Endothelial cell of umbilical vein (primary cell): ENCODE results near the gene NEK4. TPM values are rescaled to one million over a fixed set of nuclear protein-coding genes. Genes with fewer than 3 reads are reported as not detected.
A peak's percentile ranks its signal among the peaks of the same experiment; 100 is the strongest.

Experiments
- BruUV-seq: library from RNA; stranded (reverse); fragments of 400-500 nt; replicated peaks from 2 replicates; lab custom pipeline; 2021; lab: Mats Ljungman, UMichigan
- CTCF ChIA-PET: fragments of 300-600, 350-600 bp; sonication (Branson Sonifier 250); formaldehyde crosslinking; loops from one replicate; lab custom pipeline; 2021; ENCODE audit warnings: antibody characterized with exemption, inconsistent platforms; lab: Charles Lee
- POLR2A ChIA-PET: fragments of 300-600, 350-600 bp; sonication (Branson Sonifier 250); formaldehyde crosslinking; loops from one replicate; lab custom pipeline; 2021; ENCODE audit warnings: antibody characterized with exemption, inconsistent platforms; lab: Charles Lee
- DNase-seq: peaks from one replicate; pipeline ENCODE4 v3.0.0-alpha.2; 2011; ENCODE audit warnings: low read depth, low spot score
- FAIRE-seq: peaks from 2 replicates; lab custom pipeline; 2011; peaks lifted over from hg19 to GRCh38; lab: Jason Lieb, UNC
- H2AFZ ChIP-seq: 2 replicates; pipeline ENCODE4 v1.6.0; 2012; ENCODE audit warnings: low read depth, low read length, control low read depth, inconsistent platforms
- H3K27ac ChIP-seq: 2 replicates; pipeline ENCODE4 v1.5.1; 2011; ENCODE audit warnings: low read depth, mild to moderate bottlenecking, control low read depth, low read length, moderate library complexity; ENCODE audit not compliant: insufficient read depth
- H3K27me3 ChIP-seq, 2 experiments: 2 replicates each; pipeline versions ENCODE4 v1.6.0 to v1.6.1; 2011; ENCODE audit warnings: low read length in 2 of 2, mixed read lengths in 1 of 2; ENCODE audit not compliant: control insufficient read depth in 2 of 2, insufficient read depth in 2 of 2
- H3K36me3 ChIP-seq, 2 experiments: 2 replicates in 1 of 2; 3 replicates in 1 of 2; pipeline ENCODE4 v1.5.1; 2011; ENCODE audit warnings: low read length in 2 of 2, mild to moderate bottlenecking in 1 of 2, moderate library complexity in 1 of 2; ENCODE audit not compliant: control insufficient read depth in 2 of 2, insufficient read depth in 2 of 2; ENCODE audit errors: extremely low read depth in 1 of 2
- H3K4me1 ChIP-seq: 3 replicates; pipeline ENCODE4 v1.5.1; 2011; ENCODE audit warnings: mild to moderate bottlenecking, low read length; ENCODE audit not compliant: control insufficient read depth, insufficient read depth; ENCODE audit errors: extremely low read depth
- H3K4me2 ChIP-seq: 2 replicates; pipeline ENCODE4 v1.6.1; 2011; ENCODE audit warnings: low read length, control low read depth, mixed read lengths; ENCODE audit not compliant: insufficient read depth
- H3K4me3 ChIP-seq, 3 experiments: fragments of 200-600 bp in 1 of 3; sonication (generic), shearing (Covaris generic) in 1 of 3; replicated peaks in 1 of 3; 2 replicates each; pipeline ENCODE4 v1.5.1; 2011 to 2016; ENCODE audit warnings: control low read depth in 3 of 3, low read length in 3 of 3, mild to moderate bottlenecking in 2 of 3, inconsistent platforms in 1 of 3, low read depth in 1 of 3, moderate library complexity in 1 of 3; ENCODE audit not compliant: insufficient read depth in 1 of 3
- H3K79me2 ChIP-seq: 2 replicates; pipeline ENCODE4 v1.6.0; 2012; ENCODE audit warnings: low read length, inconsistent platforms; ENCODE audit not compliant: control insufficient read depth, insufficient read depth
- H3K9ac ChIP-seq: replicated peaks from 2 replicates; pipeline ENCODE3; 2011; ENCODE audit warnings: low read length, control low read depth; ENCODE audit not compliant: insufficient read depth; ENCODE audit errors: extremely low read depth
- H3K9me1 ChIP-seq: replicated peaks from 3 replicates; pipeline ENCODE4 v1.6.0; 2011; ENCODE audit warnings: mild to moderate bottlenecking, low read length; ENCODE audit not compliant: control insufficient read depth, insufficient read depth; ENCODE audit errors: extremely low read depth
- H3K9me3 ChIP-seq: replicated peaks from 2 replicates; pipeline ENCODE4 v1.5.1; 2012; ENCODE audit warnings: low read length, inconsistent platforms; ENCODE audit not compliant: control insufficient read depth, insufficient read depth
- H4K20me1 ChIP-seq: replicated peaks from 2 replicates; pipeline ENCODE3; 2011; ENCODE audit warnings: mild to moderate bottlenecking, low read length; ENCODE audit not compliant: control insufficient read depth, insufficient read depth; ENCODE audit errors: extremely low read depth
- EZH2 ChIP-seq: IDR thresholded peaks from 2 replicates; pipeline ENCODE4 v1.6.1; 2012; ENCODE audit warnings: borderline replicate concordance, low read depth, mild to moderate bottlenecking, moderate library complexity, low read length, inconsistent platforms; ENCODE audit not compliant: severe bottlenecking
- GATA2 ChIP-seq: IDR thresholded peaks from 2 replicates; pipeline ENCODE4 v1.7.0; 2011; ENCODE audit warnings: low read depth, mild to moderate bottlenecking, moderate library complexity, mixed read lengths, low read length; ENCODE audit not compliant: insufficient read length, insufficient read depth
- JUN ChIP-seq: IDR thresholded peaks from 2 replicates; pipeline ENCODE4 v1.6.1; 2011; ENCODE audit warnings: borderline replicate concordance, low read depth; ENCODE audit not compliant: insufficient read length, insufficient read depth
- MYC ChIP-seq: IDR thresholded peaks from one replicate; pipeline ENCODE4 v1.6.1; 2011; ENCODE audit warnings: mild to moderate bottlenecking, low read depth, low read length
- POLR2AphosphoS5 ChIP-seq: IDR thresholded peaks from 2 replicates; pipeline ENCODE4 v1.6.1; 2012; ENCODE audit warnings: low read depth, mild to moderate bottlenecking, control low read depth, low read length, moderate library complexity; ENCODE audit not compliant: insufficient read depth
- dilution Hi-C: fragments of 300-500 bp; cut with MboI; formaldehyde crosslinking; loops from one replicate; pipeline ENCODE4 v1.15.0; 2019; ENCODE audit warnings: low sequenced_read_pairs; ENCODE audit not compliant: extremely low pct_ligation_motif_present
- intact Hi-C: fragments of 100-400 bp; cut with micrococcal nuclease; formaldehyde crosslinking; loops from one replicate; pipeline ENCODE4 v1.10.0; 2022
- polyA plus RNA-seq, 4 experiments: library from polyadenylated mRNA; depleted of rRNA in 3 of 4; stranded (reverse) in 3 of 4; unstranded in 1 of 4; fragments of >200 nt; gene quantifications; 2 replicates each; pipeline versions ENCODE4 v1.2.1 to v1.2.3, GENCODE V29; 2011 to 2012; ENCODE audit warnings: missing spikeins in 1 of 4
- total RNA-seq: library from RNA; stranded (reverse); gene quantifications from 2 replicates; pipeline ENCODE4 v1.2.3, GENCODE V29; 2021
- TF ChIP-seq, protein P1 (sequence below), 2 donors: IDR thresholded peaks; 1 replicate in 1 of 2; 2 replicates in 1 of 2; pipeline ENCODE4 v1.5.1; 2011; ENCODE audit warnings: low read length in 2 of 2, mild to moderate bottlenecking in 2 of 2, moderate library complexity in 2 of 2, control low read depth in 1 of 2, inconsistent platforms in 1 of 2, low read depth in 1 of 2; ENCODE audit not compliant: insufficient read depth in 1 of 2; ENCODE audit errors: extremely low read depth in 1 of 2
- TF ChIP-seq, protein P2 (sequence below): IDR thresholded peaks from 2 replicates; pipeline ENCODE4 v1.6.1; 2011; ENCODE audit not compliant: insufficient read depth, insufficient read length

The NEK4 gene
- total and polyA plus RNA-seq, 2 donors (not counting 3 experiments of a cell fraction or from before 2014, with no cell fraction given) = 4.4 to 20.8 TPM

DNA sequence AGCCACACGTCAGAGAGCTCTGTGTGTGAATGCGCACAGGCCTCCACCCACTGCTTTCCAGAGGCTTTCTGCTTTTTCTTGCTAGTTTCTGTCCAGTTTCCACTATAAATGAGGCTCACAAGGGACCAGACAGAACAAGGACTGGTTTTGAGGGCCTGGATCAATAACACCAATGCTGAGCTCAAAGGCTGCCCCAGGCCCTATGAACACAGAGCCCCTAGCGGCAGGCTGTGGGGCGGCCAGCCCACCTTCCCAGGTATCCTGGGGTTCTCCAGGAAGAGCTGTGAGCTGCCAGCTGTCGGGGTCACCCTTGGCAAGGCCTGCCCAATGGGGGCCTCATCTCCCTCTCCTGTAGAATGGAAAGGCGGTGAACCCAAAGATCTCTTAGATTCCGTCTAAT lies 21.7 kb upstream of the NEK4 start:
- Histone ChIP-seq H3K4me3 (no peak overlapping the region), H3K4me1 (no peaks in the 10 kb centered on the region), H3K36me3 (no peaks in the 10 kb centered on the region), H3K79me2 (no peaks in the 10 kb centered on the region), H3K4me2 (no peak overlapping the region), H3K9me3 (no peaks in the 10 kb centered on the region), H4K20me1 (no peaks in the 10 kb centered on the region), H3K9me1 (no peaks in the 10 kb centered on the region), H3K9ac (no peak overlapping the region), H3K27me3 (no peaks in the 10 kb centered on the region), H2AFZ (no peak overlapping the region), H3K27ac (no peak overlapping the region)
- dilution Hi-C loops = no loop called here
- intact Hi-C loops = no loop called here
- ChIA-PET POLR2A (no interaction called here), CTCF (interaction anchor here (0.9 to 2.3 kb wide), 6 partner anchors 9 to 143 kb away, joined by 3 to 5 read pairs (median 3); no protein-coding TSS in a partner anchor)
- FAIRE-seq (no peak), DNase-seq (no peak)
- TF ChIP-seq JUN = no peak
- TF ChIP-seq MYC = no peak
- TF ChIP-seq POLR2AphosphoS5 = no peak
- TF ChIP-seq, protein P1, sequence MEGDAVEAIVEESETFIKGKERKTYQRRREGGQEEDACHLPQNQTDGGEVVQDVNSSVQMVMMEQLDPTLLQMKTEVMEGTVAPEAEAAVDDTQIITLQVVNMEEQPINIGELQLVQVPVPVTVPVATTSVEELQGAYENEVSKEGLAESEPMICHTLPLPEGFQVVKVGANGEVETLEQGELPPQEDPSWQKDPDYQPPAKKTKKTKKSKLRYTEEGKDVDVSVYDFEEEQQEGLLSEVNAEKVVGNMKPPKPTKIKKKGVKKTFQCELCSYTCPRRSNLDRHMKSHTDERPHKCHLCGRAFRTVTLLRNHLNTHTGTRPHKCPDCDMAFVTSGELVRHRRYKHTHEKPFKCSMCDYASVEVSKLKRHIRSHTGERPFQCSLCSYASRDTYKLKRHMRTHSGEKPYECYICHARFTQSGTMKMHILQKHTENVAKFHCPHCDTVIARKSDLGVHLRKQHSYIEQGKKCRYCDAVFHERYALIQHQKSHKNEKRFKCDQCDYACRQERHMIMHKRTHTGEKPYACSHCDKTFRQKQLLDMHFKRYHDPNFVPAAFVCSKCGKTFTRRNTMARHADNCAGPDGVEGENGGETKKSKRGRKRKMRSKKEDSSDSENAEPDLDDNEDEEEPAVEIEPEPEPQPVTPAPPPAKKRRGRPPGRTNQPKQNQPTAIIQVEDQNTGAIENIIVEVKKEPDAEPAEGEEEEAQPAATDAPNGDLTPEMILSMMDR (IDR thresholded peaks at IDR 0.05; ENCODE audit: extremely low read depth in 1 of 2, insufficient read depth in 1 of 2, low read depth in 1 of 2, low read length in 2 of 2) = peak in 1 of 2 donors; percentile 16
- BruUV-seq = no TSS peak

DNA sequence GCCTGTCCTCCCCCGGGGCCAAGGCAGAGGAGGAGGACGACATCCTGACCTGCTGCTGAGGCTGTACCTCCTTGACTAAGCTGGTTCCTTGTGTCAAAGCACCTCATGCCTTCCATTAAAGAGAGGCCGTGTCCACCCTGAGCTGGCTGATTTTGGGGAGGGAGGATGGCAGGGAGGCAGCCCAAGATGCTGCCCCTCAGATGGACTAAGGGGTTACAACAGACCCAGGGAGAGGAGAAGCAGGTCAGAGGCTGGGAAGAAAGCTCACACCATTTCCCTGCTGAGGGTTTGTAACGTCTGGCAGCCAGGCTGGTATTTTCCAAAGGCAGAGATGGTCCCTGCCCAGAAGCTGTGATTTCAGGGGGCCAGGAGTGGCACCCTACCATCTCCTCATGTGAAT lies 21.2 kb upstream of the NEK4 start:
- TF ChIP-seq EZH2 (no peak), GATA2 (no peak), MYC (no peak)
- TF ChIP-seq, protein P1 (IDR thresholded peaks at IDR 0.05; ENCODE audit: extremely low read depth in 1 of 2, insufficient read depth in 1 of 2, low read depth in 1 of 2, low read length in 2 of 2) = no peak
- TF ChIP-seq, protein P2, sequence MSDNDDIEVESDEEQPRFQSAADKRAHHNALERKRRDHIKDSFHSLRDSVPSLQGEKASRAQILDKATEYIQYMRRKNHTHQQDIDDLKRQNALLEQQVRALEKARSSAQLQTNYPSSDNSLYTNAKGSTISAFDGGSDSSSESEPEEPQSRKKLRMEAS = no peak
- Histone ChIP-seq H3K27me3 (no peaks in the 10 kb centered on the region), H3K9me1 (no peaks in the 10 kb centered on the region), H3K9ac (no peak overlapping the region), H4K20me1 (no peaks in the 10 kb centered on the region), H3K4me3 (no peak overlapping the region), H3K9me3 (no peaks in the 10 kb centered on the region), H3K4me1 (no peaks in the 10 kb centered on the region), H2AFZ (no peak overlapping the region), H3K4me2 (no peak overlapping the region), H3K36me3 (no peaks in the 10 kb centered on the region), H3K79me2 (no peaks in the 10 kb centered on the region), H3K27ac (no peak overlapping the region)
- intact Hi-C loops = no loop called here
- no peak for DNase-seq
- no TSS peak for BruUV-seq
- dilution Hi-C loops = no loop called here
- CTCF ChIA-PET = interaction anchor here (0.9 to 2.3 kb wide), 4 partner anchors 9 to 87 kb away, joined by 3 to 5 read pairs (median 4); no protein-coding TSS in a partner anchor
- FAIRE-seq = no peak
- POLR2A ChIA-PET = no interaction called here
